ENCODE measurements around the gene SOX15. TPM values are rescaled to one million over a fixed set of nuclear protein-coding genes. Genes with fewer than 3 reads are reported as not detected.

The SOX15 gene
- total RNA-seq, 1 experiment from 2014 or later = 0.33 TPM

DNA sequence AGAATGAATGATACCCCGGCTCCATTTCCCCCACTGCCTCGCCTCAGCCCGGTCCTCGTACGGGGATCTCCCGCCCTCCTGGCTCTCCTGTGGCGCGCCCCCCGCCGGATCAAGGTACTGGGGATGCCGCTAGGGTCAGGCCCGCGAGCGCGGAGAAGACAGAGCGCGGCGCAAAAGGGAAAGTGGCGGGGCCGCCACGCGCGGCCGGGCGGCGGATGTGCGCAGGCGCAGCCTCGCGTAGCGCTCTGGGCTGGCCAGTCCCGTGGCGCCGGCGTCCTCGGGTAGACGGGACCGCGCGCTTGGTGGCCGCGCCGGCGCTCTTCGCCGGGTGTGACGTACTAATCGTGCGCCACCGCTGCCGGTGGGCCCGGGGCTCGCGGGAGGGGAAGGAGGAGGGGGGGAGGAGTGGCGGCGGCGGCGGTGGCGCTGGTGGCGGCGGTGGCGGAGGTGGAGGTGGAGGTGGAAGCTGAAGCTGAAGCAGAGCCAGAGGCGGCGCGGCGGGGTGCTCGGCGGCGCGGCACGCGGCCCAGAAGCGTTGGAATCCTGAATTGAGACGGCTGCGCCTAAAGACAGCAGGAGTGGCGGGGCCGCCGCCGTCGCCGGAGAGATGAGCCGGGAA is 28.2 kb downstream of the SOX15 start, which contains the start of gene SENP3:
Gene SENP3, plus strand, starts transcription at position 331 of the 619 bp plus-strand sequence. CDS start 1,158 bp downstream, outside the sequence.
- TF ChIP-seq, protein P1, sequence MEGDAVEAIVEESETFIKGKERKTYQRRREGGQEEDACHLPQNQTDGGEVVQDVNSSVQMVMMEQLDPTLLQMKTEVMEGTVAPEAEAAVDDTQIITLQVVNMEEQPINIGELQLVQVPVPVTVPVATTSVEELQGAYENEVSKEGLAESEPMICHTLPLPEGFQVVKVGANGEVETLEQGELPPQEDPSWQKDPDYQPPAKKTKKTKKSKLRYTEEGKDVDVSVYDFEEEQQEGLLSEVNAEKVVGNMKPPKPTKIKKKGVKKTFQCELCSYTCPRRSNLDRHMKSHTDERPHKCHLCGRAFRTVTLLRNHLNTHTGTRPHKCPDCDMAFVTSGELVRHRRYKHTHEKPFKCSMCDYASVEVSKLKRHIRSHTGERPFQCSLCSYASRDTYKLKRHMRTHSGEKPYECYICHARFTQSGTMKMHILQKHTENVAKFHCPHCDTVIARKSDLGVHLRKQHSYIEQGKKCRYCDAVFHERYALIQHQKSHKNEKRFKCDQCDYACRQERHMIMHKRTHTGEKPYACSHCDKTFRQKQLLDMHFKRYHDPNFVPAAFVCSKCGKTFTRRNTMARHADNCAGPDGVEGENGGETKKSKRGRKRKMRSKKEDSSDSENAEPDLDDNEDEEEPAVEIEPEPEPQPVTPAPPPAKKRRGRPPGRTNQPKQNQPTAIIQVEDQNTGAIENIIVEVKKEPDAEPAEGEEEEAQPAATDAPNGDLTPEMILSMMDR (IDR thresholded peaks at IDR 0.05) = no peak
- peak; percentile 48; the same call in 1 of the 2 replicates for TF ChIP-seq POLR2AphosphoS5 (IDR thresholded peaks at IDR 0.05; ENCODE audit: low read depth, low read length)
- TF ChIP-seq, protein P2, sequence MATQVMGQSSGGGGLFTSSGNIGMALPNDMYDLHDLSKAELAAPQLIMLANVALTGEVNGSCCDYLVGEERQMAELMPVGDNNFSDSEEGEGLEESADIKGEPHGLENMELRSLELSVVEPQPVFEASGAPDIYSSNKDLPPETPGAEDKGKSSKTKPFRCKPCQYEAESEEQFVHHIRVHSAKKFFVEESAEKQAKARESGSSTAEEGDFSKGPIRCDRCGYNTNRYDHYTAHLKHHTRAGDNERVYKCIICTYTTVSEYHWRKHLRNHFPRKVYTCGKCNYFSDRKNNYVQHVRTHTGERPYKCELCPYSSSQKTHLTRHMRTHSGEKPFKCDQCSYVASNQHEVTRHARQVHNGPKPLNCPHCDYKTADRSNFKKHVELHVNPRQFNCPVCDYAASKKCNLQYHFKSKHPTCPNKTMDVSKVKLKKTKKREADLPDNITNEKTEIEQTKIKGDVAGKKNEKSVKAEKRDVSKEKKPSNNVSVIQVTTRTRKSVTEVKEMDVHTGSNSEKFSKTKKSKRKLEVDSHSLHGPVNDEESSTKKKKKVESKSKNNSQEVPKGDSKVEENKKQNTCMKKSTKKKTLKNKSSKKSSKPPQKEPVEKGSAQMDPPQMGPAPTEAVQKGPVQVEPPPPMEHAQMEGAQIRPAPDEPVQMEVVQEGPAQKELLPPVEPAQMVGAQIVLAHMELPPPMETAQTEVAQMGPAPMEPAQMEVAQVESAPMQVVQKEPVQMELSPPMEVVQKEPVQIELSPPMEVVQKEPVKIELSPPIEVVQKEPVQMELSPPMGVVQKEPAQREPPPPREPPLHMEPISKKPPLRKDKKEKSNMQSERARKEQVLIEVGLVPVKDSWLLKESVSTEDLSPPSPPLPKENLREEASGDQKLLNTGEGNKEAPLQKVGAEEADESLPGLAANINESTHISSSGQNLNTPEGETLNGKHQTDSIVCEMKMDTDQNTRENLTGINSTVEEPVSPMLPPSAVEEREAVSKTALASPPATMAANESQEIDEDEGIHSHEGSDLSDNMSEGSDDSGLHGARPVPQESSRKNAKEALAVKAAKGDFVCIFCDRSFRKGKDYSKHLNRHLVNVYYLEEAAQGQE (IDR thresholded peaks at IDR 0.05; ENCODE audit: insufficient read depth in 1 of 2, low read depth in 2 of 2, low read length in 1 of 2) = peak in 1 of 2 experiments; percentile 48; a peak in 1 of 4 replicates
- BruUV-seq (replicated peaks) = no TSS peak
- peaks cover 30% of the 10 kb centered on the region for H3K4me1 ChIP-seq (ENCODE audit: control insufficient read depth, insufficient read depth, low read length)
- peaks cover 4% of the 10 kb centered on the region for H3K36me3 ChIP-seq (ENCODE audit: control insufficient read depth, insufficient read depth, low read length)
- H3K27ac ChIP-seq (ENCODE audit: low read length) = peak within 1 kb of the TSS; percentile 89
- H3K9me3 ChIP-seq (ENCODE audit: control insufficient read depth, insufficient read depth, low read depth, low read length) = no peaks in the 10 kb centered on the region
- ATAC-seq (peak; percentile 87), DNase-seq (ENCODE audit: low read depth, low spot score) (no peak)
- ChIA-PET POLR2A (no interaction called here), CTCF (interaction anchor here (0.5 to 2.0 kb wide), 2 partner anchors 9 to 208 kb away, joined by 5 to 7 read pairs; no protein-coding TSS in a partner anchor)
- in situ Hi-C loops (cut with HindIII; ENCODE audit: low pct_unique_long_range_greater_than_20kb, low sequenced_read_pairs) = no loop called here
- H3K4me3 ChIP-seq (ENCODE audit: low read depth in 2 of 2, low read length in 2 of 2) = peak within 1 kb of the TSS; percentile 75 to 80
- H3K27me3 ChIP-seq (ENCODE audit: control insufficient read depth, insufficient read depth, low read length) = no peaks in the 10 kb centered on the region
- intact Hi-C loops (cut with micrococcal nuclease; ENCODE audit: unreplicated experiment) = no loop called here

DNA sequence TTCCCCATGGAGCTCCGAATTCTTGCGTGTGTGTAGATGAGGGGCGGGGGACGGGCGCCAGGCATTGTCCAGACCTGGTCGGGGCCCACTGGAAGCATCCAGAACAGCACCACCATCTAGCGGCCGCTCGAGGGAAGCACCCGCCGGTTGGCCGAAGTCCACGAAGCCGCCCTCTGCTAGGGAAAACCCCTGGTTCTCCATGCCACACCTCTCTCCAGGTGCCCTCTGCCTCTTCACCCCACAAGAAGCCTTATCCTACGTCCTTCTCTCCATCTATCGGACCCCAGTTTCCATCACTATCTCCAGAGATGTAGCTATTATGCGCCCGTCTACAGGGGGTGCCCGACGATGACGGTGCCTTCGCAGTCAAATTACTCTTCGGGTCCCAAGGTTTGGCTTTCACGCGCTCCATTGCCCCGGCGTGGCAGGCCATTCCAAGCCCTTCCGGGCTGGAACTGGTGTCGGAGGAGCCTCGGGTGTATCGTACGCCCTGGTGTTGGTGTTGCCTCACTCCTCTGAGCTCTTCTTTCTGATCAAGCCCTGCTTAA is 28.8 kb downstream of the SOX15 start:
- TF ChIP-seq, protein P1 (IDR thresholded peaks at IDR 0.05) = peak; percentile 90
- no peak; the same call in 1 of the 2 replicates for TF ChIP-seq SIN3A (IDR thresholded peaks at IDR 0.05; ENCODE audit: borderline replicate concordance, insufficient read depth, low read depth, low read length)
- TF ChIP-seq, protein P2 (IDR thresholded peaks at IDR 0.05; ENCODE audit: insufficient read depth in 1 of 2, low read depth in 2 of 2, low read length in 1 of 2) = no peak
- H3K9me3 ChIP-seq (ENCODE audit: control insufficient read depth, insufficient read depth, low read depth, low read length) = no peaks in the 10 kb centered on the region
- CTCF ChIA-PET = interaction anchor here (0.5 to 2.0 kb wide), 9 partner anchors 8 to 208 kb away, joined by 3 to 10 read pairs (median 4); partner anchors contain the start of gene TMEM95
- POLR2A ChIA-PET = no interaction called here
- peak overlapping the region; percentile 75 to 80 for H3K4me3 ChIP-seq (ENCODE audit: low read depth in 2 of 2, low read length in 2 of 2)
- ATAC-seq = peak; percentile 76
- H3K36me3 ChIP-seq (ENCODE audit: control insufficient read depth, insufficient read depth, low read length) = peaks cover 4% of the 10 kb centered on the region
- H3K4me1 ChIP-seq (ENCODE audit: control insufficient read depth, insufficient read depth, low read length) = peaks cover 30% of the 10 kb centered on the region
- in situ Hi-C loops (cut with HindIII; ENCODE audit: low pct_unique_long_range_greater_than_20kb, low sequenced_read_pairs) = no loop called here
- DNase-seq (ENCODE audit: low read depth, low spot score) = peak; percentile 82
- no peaks in the 10 kb centered on the region for H3K27me3 ChIP-seq (ENCODE audit: control insufficient read depth, insufficient read depth, low read length)
- H3K27ac ChIP-seq (ENCODE audit: low read length) = peak overlapping the region; percentile 88
- BruUV-seq (replicated peaks) = TSS peak; percentile 86
- intact Hi-C loops (cut with micrococcal nuclease; ENCODE audit: unreplicated experiment) = no loop called here
